ENCODE results near the gene WFDC1.

WFDC1 gene

GRCh38 chr16:84274515-84274914 is 20.2 kb upstream of the WFDC1 start:
- no peak for DNase-seq

- no peak for DNase-seq
Observed at GRCh38 chr16:84275585-84276151, 19.0 kb upstream of the WFDC1 start.

GRCh38 chr16:84277244-84277823 is 17.3 kb upstream of the WFDC1 start:
- DNase-seq, result peak; percentile 49 to 64

- no peak for DNase-seq
Observed at GRCh38 chr16:84278333-84278732, 16.3 kb upstream of the WFDC1 start.

GRCh38 chr16:84278968-84279367 is 15.7 kb upstream of the WFDC1 start:
- DNase-seq, result no peak

GRCh38 chr16:84279881-84280280 is 14.8 kb upstream of the WFDC1 start:
- DNase-seq, result no peak

- DNase-seq, result peak in 1 of 2 donors; percentile 15
Observed at GRCh38 chr16:84281074-84281473, 13.6 kb upstream of the WFDC1 start.

- DNase-seq, result no peak
Observed at GRCh38 chr16:84282533-84282932, 12.1 kb upstream of the WFDC1 start.

GRCh38 chr16:84283314-84284153 is 11.1 kb upstream of the WFDC1 start:
- DNase-seq, result no peak

- no peak for DNase-seq
Observed at GRCh38 chr16:84284154-84284722, 10.4 kb upstream of the WFDC1 start.

- DNase-seq, result no peak
Observed at GRCh38 chr16:84286578-84287240, 8.0 kb upstream of the WFDC1 start.

GRCh38 chr16:84288902-84289301 is 5.8 kb upstream of the WFDC1 start:
- DNase-seq, result no peak

GRCh38 chr16:84291226-84291625 is 3.5 kb upstream of the WFDC1 start:
- no peak for DNase-seq

- no peak for DNase-seq
Observed at GRCh38 chr16:84292011-84292410, 2.7 kb upstream of the WFDC1 start.

GRCh38 chr16:84293406-84293805 is 1.3 kb upstream of the WFDC1 start:
- DNase-seq, result no peak

- no peak for DNase-seq
Observed at GRCh38 chr16:84294117-84294516, 561 bp upstream of the WFDC1 start.

- no peak for DNase-seq
Observed at GRCh38 chr16:84295203-84295860, 654 bp downstream of the WFDC1 start.

- DNase-seq, result no peak
Observed at GRCh38 chr16:84298376-84298899, 3.8 kb downstream of the WFDC1 start.

GRCh38 chr16:84299734-84300440 is 5.2 kb downstream of the WFDC1 start:
- DNase-seq, result no peak

GRCh38 chr16:84302111-84302954 is 7.7 kb downstream of the WFDC1 start:
- no peak for DNase-seq

- DNase-seq, result no peak
Observed at GRCh38 chr16:84303023-84303422, 8.3 kb downstream of the WFDC1 start.
